ENCODE measurements around the gene STX8. TPM values are rescaled to one million over a fixed set of nuclear protein-coding genes. Genes with fewer than 3 reads are reported as not detected.

Gene STX8
- total RNA-seq, 1 donor, result 77.5 TPM

DNA sequence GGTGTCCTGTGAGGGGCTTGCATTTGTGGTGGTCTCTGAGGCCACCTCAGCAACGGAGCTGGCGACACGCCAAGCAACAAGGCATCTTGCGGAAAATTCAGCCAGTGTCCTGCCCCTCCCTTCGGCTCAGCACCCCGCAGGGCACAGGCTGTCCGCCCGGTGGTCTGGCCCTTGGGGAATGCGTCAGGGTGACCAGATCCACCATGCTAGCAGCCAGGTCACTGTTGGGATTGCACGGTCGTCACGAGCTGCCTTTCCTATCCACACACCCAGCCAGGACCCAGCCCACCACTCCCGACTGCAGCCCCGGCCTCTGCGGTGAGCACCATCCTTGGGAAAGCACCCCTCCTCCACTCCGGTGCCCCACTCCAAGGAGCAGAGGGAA is 333.1 kb downstream of the STX8 start:
- no peak for DNase-seq (ENCODE audit: low read depth)
- TF ChIP-seq, protein P1, sequence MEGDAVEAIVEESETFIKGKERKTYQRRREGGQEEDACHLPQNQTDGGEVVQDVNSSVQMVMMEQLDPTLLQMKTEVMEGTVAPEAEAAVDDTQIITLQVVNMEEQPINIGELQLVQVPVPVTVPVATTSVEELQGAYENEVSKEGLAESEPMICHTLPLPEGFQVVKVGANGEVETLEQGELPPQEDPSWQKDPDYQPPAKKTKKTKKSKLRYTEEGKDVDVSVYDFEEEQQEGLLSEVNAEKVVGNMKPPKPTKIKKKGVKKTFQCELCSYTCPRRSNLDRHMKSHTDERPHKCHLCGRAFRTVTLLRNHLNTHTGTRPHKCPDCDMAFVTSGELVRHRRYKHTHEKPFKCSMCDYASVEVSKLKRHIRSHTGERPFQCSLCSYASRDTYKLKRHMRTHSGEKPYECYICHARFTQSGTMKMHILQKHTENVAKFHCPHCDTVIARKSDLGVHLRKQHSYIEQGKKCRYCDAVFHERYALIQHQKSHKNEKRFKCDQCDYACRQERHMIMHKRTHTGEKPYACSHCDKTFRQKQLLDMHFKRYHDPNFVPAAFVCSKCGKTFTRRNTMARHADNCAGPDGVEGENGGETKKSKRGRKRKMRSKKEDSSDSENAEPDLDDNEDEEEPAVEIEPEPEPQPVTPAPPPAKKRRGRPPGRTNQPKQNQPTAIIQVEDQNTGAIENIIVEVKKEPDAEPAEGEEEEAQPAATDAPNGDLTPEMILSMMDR (IDR thresholded peaks at IDR 0.05; ENCODE audit: insufficient read depth, low read length), result no peak
- H3K4me3 ChIP-seq (ENCODE audit: low read depth, low read length), result no peak overlapping the region

DNA sequence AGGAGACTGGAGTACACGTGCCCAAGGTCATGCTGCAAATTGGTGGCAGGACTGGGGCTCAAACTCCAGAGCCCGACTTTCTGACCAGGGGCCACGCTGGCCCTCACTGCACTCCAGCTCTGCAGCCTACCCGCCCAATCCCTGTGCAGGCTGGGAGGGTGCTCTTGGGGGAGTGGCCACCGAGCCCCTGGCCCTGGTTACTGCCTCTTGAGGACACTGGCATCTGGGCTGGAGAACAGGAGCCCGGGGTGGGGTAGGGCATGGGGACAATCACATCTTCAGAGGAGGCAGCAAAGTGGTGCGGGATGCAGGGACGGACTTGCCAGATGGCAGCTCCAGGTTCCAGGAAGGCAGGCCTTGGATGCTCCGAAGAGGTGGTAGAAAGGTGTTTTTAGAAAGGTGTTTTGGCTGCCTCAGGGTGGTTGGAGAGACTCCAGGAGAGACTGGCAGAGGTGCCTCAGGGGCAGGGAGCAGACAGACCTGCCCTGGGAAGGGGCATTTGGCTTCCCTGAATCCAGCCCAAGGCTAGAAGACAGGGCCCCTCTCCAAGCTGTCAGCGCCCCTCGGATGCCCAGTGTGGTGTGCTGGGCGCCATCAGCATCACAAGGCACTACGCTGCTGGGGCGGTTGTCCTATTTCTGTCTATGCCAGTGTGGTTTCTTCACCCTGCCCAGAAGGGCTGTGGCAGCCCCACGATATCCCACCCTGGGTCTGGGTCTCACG is 333.7 kb downstream of the STX8 start:
- DNase-seq (ENCODE audit: low read depth), result no peak
- TF ChIP-seq, protein P1 (IDR thresholded peaks at IDR 0.05; ENCODE audit: insufficient read depth, low read length), result no peak

DNA sequence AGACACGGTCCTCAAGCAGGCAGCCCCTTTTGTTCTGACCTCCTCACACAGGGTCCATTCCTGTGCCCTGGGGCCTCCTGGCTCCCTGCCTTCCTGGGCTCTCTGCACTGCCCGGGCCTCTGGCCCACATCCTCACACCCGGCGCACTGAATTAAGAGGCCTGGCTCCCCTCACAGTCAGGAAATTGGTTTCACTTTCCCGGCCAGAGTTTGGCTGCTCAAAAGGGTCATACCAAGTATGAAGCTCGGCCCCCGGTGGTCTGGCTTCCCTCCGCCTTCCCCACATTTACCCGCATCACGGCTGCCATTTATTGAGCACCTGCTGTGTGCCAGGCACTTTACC is 334.3 kb downstream of the STX8 start:
- H3K4me3 ChIP-seq (ENCODE audit: low read depth, low read length), result no peak overlapping the region
- TF ChIP-seq, protein P1 (IDR thresholded peaks at IDR 0.05; ENCODE audit: insufficient read depth, low read length), result no peak
- peak; percentile 56 for DNase-seq (ENCODE audit: low read depth)

More for the DNA sequence above, 333.7 kb downstream of the STX8 start:
- no peak overlapping the region for H3K4me3 ChIP-seq (ENCODE audit: low read depth, low read length)

DNA sequence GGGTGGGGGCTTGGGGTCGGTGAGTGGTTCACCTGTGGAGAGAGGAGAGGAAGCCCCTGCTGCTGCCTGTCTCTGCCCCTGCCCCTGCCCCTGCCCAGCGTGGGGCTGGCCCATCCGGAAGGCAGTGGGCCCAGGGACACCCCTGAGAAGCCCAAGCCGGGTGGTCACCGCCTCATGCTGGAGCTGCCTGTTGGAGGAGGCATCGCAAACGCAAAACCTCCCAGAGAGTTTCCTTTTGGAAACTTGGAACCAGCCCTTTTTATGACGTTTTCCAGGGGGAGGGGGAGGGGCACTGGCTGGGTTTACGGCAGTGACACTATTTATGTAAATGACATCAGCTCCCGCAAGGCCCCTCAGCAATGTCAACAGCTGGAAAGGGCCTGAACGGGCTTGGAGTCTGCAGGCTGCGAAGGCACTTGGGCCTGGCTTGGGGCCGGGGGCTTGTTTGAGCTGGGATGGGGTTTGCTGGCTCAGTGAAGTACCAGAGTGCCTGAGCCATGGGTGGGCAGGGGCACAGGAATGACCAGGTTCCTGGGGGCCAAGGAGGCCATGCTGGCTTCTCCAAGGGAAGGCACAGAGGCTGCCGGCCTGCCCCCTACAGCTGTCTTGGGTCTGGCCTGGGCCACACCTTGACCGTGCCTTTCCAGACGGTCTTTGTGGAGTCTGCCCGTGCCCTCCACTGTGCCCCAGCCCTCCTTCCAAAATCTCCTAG is 334.8 kb downstream of the STX8 start:
- peak; percentile 65 for DNase-seq (ENCODE audit: low read depth)

DNA sequence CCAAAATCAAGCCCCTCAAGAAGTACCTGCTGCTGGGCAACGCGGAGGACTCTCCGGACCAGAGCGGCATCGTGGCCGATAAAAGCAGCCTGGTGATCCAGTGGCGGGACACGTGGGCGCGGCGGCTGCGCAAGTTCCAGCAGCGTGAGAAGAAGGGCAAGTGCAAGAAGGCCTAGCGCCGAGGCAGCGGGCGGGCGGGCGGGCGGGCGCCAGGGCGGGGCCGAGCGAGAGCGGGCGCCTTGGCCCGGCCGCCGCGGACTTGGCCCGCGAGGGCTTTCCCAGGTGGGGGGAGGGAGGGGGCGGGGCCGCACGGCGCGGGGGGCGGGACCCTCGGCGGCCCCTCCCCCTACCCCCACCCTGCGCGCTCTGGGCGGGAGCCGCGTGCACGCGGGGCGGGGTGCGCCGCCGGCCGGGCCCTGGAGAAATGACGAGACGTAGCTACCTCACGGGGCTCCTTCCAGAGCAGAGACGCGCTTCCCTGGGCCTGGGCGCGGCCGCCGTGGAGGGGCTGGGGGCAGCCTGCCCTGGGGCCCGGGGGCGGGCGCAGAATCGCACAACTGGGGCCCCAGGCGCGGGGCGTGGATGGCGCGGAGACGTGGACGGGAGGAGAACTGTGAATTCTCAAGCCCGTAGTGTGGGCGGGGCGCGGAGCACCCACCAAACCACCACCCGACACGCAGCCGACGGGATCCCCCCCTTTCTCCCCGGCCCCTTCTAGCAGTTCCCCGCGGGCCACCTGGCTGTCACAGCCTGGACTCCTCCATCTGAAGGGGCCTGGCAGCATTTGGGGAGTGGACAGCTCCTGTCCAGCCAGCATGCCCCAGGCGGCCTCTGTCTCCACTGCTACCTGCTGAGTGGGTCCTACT is 335.6 kb downstream of the STX8 start:
- peak overlapping the region; percentile 54 for H3K4me3 ChIP-seq (ENCODE audit: low read depth, low read length)
- peak; percentile 53 for DNase-seq (ENCODE audit: low read depth)
- TF ChIP-seq, protein P1 (IDR thresholded peaks at IDR 0.05; ENCODE audit: insufficient read depth, low read length), result no peak

More for the DNA sequence above, 334.8 kb downstream of the STX8 start:
- H3K4me3 ChIP-seq (ENCODE audit: low read depth, low read length), result peak overlapping the region; percentile 54
- TF ChIP-seq, protein P1 (IDR thresholded peaks at IDR 0.05; ENCODE audit: insufficient read depth, low read length), result no peak

DNA sequence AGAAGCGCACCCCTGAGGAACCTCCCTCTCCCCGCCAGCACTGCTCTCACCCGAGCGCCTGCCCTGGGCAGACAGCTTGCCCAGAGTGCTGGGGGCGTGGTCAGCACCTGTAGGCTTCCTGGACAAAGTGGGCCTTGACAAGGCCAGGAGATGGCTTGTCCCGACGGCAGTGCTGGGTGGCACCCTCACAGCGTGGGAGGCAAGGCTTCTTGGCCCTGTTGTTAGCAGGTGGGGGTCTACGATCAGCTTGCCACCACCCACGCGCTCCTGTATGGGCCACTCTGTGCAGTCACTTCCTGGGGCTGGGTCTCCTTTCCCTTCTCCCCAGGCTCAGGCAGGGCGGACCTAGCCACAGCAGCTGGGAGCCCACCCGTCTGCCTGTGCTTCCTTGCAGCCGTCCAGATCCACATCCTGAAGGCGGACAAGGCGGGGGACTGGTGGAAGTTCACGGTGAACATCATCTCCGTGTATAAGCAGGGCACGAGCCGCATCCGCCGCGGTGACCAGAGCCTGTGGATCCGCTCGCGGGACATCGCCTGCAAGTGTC is 336.3 kb downstream of the STX8 start:
- H3K4me3 ChIP-seq (ENCODE audit: low read depth, low read length), result peak overlapping the region; percentile 48
- no peak for DNase-seq (ENCODE audit: low read depth)
- TF ChIP-seq, protein P1 (IDR thresholded peaks at IDR 0.05; ENCODE audit: insufficient read depth, low read length), result no peak
